GM19463 (cell line): ENCODE measurements around the gene FAM135A.
"Not testable (repeated sequence)": the region's sequence is repeated elsewhere in the genome, so short reads cannot be mapped to it uniquely, and the experiment has no call there.

Experiments
- ATAC-seq: cut with Tn5 transposase; IDR thresholded peaks from one replicate; pipeline ENCODE4 v1.9.1; 2021; ENCODE audit warnings: mild to moderate bottlenecking, moderate library complexity; ENCODE audit not compliant: unreplicated experiment

Gene FAM135A

DNA sequence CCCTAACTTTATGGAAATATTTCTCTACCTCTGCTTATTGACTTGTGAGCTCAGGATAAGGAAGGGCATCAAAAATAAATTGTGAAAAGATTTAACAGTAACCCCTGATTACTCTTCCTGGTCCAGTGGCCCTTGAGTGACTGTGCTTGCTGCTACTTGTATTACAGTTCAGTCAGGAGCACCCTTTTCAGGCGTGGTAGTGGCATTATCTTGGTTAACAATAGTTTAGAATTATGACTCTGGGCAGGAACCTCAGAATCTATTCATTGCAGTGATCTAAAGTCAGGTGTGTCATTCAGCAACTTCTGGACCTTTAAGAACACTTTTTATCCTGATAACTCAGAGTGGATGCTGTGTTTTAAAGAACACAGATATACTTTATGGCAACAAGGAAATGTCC is 43.4 kb downstream of the FAM135A start:
- no peak for ATAC-seq

DNA sequence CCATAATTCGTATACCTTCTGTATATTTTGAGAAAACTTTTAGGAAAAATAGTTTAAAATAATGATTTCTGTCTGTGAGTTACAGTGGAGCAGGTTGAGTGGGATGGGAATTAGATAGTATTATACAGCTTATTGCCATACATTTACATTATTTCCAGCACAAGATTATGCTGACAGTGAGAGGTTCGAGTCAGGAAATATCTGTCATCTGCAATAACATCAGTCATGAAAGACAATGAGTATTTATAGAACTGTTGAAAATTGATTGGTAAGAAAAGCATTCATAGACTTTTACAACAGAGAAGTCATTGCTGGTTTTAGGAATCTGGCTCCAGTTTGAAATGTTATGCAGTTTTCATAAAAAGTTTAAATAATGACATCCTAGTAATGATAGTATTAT is 45.9 kb downstream of the FAM135A start:
- ATAC-seq = no peak

DNA sequence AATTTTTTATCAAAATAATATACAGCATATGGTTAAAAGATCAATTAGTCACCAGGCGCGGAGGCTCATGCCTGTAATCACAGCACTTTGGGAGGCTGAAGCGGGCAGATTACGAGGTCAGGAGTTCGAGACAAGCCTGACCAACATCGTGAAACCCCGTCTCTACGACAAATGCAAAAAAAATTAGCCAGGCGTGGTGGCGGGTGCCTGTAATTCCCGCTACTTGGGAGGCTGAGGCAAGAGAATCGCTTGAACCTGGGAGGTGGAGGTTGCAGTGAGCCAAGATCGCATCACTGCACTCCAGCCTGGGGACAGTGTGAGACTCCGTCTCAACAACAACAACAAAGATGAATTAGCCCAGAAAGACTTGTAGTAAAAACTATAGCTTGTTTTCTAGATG is 46.4 kb downstream of the FAM135A start:
- not testable (repeated sequence) for ATAC-seq

DNA sequence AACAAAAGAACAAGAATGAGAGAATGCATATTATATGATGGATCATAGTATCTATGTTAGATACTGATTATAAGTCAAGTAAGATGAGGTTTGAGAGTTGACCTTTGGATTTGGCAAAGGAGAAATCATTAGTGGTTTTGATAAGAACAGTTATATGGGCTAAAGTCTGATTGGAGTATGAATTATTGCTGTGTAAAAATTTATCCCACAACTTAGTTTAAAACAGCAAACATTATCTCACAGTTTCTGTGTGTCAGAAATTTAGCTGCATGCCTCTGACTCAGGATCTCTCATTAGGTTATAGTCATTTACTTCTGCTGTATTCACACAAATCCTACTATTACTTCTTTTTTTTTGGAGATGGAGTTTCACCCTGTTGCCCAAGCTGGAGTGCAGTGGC is 56.7 kb downstream of the FAM135A start:
- no peak for ATAC-seq

GRCh38 chr6:70470510-70470909 is 57.2 kb downstream of the FAM135A start:
- ATAC-seq = not testable (repeated sequence)

DNA sequence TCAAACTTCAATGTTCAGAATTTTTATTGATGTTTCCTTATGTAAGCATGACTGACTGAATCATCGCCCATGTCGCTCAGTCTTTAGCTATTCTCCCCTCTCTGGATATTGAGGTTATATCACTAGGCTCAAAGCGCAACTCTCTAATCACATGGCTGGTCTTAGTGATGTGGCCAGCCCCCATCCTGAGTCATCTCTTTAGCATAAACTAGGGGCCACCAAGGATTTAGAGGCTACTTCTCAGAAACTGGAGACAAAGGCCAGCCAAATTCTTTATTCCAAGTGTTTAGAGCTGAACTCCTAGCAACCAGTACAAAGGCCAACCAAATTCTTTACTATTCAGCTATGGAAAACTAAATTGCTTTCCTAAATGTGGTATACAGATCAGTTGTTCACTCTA is 61.4 kb downstream of the FAM135A start:
- ATAC-seq = no peak

- no peak for ATAC-seq
These were observed 65.9 kb downstream of the FAM135A start for GRCh38 chr6:70479236-70479635.

GRCh38 chr6:70486638-70487037 is 73.3 kb downstream of the FAM135A start:
- not testable (repeated sequence) for ATAC-seq

DNA sequence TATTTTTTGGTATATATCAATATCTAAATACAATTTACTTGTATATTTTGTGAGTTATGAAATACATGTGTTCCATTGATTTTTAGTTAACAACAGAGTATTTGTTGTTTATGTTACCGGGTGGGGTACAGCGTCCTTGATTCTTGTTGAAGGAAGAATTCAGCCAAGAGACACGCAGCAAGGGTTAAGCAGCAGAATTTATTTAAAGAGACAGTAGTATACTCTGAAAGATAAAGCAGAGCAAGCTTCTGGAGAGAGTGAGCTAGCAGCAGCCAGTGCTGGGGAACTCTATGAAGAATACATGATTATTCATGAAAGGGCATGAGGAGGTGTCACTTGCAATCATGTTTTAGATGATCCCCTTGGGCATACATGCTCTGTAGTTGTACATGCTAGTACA is 76.1 kb downstream of the FAM135A start:
- ATAC-seq = no peak

DNA sequence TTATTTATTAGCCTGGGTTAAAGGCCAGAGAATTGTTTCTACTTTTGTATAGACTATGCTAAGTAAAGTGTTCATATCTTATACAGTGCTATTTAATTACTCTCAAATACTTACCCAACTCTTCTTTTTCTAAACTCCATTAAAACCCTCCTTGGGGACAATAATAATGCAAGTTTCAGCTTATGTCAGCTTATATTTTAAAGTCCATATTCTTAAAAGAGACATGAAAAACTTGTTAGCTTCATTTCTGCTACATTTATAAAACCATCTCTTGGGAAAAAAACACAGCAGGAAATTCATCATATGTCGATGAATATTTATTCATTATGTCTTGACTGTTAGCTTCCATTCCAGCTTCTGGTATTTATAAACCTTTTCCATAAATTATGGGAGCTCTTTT is 81.5 kb downstream of the FAM135A start:
- no peak for ATAC-seq

- ATAC-seq = not testable (repeated sequence)
These were observed 82.5 kb downstream of the FAM135A start for GRCh38 chr6:70495790-70496189.

DNA sequence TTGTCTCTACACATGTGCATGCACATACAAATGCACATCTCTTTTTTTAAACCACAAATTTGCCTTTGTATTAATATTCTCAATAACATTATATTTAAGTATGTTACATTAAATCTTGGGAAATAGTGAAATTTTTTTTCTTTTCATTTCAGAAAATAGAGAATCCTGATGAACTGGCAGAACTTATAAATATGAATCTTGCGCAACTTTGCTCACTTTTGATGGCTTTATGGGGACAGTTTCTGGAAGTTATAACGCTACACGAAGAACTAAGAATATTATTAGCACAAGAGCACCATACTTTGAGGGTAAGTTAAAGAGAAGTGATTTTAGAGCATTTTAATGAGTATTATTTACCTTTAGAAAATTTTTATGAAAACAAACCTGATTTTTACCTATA is 89.2 kb downstream of the FAM135A start:
- ATAC-seq = no peak

DNA sequence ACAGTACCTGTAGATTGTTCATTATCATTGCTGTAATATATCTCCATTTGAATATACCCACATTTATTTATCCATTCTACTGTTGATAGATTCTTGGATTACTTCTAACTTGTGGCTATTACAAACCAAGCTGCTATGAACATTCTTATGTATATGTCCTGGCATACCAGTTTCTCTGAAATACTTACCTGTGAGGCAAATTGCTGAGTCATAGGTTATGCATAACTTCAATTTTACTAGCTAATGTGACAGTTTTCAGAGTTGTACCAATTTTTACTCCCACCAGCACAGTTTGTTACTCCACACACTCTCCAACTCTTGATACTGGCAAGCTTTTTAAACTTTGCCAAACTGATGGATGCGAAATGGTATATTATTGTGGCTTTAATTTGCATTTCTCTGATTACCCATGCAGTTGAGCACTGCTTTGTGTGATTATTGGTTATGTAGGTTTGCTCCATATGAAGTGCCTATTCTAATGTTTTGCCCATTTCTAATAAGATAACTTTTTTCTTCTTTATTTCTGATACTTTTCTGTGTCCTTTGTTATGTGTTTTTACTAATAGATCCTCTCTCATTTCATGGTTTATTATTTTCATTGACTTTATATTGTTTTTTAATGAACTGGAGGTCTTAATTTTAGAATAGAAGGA is 90.6 kb downstream of the FAM135A start:
- ATAC-seq = no peak

DNA sequence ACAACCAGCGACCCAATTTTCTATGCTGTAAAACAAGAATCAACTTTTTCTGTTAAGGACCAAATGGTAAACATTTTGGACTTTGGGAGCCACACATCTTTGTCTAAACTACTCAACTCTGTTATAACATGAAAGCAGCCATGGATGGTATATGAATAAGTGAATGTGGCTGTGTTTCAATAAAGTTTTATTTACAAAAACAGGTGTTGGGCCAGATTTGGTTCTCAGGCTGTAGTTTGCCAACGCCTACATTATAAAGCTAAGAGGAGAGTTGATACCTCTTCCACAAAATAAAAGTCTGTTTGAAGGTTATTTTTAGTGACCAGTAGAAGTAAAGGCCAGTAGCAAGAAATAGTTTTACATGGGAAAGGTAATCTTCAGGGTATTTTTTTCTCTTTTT is 93.0 kb downstream of the FAM135A start:
- no peak for ATAC-seq

- ATAC-seq = no peak
These were observed 93.9 kb downstream of the FAM135A start for GRCh38 chr6:70507161-70507560.

- ATAC-seq = no peak
These were observed 95.6 kb downstream of the FAM135A start for GRCh38 chr6:70508953-70509352.

DNA sequence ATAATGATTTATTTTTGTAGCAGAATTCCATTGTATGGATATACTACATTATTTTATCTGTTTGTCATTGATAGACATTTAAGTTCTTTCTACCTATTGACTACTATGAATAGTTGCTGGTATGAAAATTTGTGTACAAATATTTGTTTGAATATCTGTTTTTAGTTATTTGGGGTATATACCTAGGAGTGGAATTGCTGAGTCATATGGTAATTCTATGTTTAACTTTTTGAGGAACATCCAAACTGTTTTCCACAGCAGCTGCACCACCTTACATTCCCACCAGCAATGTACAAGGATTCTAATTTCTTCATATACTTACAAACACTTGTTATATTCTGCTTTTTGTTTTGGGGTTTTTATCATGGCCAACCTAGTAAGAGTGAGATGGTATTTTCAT is 97.3 kb downstream of the FAM135A start:
- ATAC-seq = no peak

DNA sequence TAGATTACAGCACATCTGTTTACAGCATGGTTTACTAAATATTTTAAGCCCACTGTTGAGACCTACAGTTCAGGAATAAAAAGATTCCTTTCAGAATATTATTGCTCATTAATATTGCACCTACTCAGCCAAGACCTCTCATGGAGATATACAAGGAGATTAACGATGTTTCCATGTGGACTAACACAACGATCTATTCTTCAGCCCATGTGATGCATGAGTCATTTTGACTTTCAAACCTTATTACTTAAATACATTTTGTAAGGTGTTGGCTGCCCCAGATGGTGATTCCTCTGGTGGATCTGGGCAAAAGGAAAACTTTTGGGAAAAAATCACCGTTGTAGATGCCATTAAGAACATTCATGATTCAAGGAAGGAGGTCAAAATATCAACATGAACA is 105.4 kb downstream of the FAM135A start:
- no peak for ATAC-seq

DNA sequence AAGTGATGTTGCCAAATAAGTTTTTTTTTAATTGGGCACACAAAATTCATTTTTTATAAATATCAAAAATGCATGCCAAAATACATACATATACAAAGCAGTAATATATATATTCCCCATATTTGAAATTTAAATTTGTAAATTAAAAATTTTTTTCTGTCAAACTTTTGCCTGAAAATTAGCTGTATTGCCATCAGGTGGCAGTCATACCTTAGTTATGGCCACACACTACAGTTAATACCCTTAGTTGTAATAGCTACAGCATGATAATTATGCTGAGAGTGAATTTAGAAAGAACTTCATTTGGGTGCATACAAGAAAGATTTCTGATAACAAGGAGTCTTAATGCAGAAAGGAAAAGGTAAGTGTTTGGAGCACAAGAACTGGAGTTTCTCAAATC is 107.3 kb downstream of the FAM135A start:
- no peak for ATAC-seq

DNA sequence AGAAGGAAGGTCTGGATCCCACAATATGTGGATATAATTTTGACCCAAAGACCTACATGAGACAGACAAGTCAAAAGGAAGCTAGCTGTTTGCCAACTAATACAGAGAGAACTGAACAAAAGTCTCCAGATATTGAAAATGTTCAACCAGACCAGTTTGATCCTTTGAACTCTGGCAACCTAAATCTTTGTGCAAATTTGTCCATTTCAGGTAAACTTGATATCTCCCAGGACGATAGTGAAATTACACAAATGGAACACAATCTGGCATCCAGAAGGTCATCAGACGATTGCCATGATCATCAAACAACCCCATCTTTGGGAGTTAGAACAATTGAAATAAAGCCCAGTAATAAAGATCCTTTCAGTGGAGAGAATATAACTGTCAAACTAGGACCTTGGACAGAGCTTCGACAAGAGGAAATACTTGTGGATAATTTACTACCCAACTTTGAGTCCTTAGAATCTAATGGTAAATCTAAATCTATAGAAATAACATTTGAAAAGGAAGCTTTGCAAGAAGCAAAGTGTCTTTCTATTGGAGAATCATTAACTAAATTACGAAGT is 111.5 kb downstream of the FAM135A start:
- ATAC-seq = no peak

DNA sequence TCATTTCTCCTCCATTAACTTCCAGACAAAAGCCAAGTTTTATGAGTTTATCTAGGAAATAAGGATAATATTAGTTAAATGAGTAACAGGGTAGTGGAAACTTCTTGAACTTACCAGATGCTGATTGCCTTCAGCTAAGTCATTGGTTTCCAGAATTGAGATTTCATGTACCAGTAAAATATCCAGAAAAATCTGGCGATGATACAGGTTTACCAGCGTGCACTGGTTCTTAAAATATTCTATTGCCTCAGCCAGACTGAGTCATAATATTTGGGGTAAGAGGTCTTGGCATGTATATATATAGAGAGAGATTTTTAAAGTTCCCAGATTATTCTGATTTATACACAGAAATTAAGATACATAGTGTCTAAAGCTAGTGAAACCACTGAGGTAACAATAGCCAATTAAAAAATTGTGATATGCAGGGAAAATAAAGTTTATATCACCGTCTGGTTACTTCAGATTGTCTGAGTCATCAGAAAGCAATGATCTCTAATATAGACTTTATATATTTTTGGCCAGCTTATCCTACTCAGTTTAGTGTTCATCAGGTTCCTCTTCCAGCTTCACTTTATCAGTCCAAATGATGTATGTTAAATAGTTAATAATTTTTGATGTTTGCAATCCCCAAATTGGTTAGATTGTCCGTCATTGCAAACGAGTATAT is 113.9 kb downstream of the FAM135A start:
- no peak for ATAC-seq

- ATAC-seq = no peak
These were observed 116.7 kb downstream of the FAM135A start for GRCh38 chr6:70530023-70530422.

GRCh38 chr6:70531133-70531532 is 117.8 kb downstream of the FAM135A start:
- ATAC-seq = peak; percentile 66
